Gastrocnemius medialis (tissue), 4 donors: ENCODE data around the gene DNTTIP2. TPM values are rescaled to one million over a fixed set of nuclear protein-coding genes. Genes with fewer than 3 reads are reported as not detected.
"Not testable (repeated sequence)": the region's sequence is repeated elsewhere in the genome, so short reads cannot be mapped to it uniquely, and the experiment has no call there.

Experiments
- ATAC-seq, 2 donors: fragments of 150-250 bp; one replicate each; pipeline ENCODE4 v1.9.1; 2016
- DNase-seq, 2 donors: peaks; one replicate each; pipeline ENCODE4 v3.0.0-alpha.2; 2019
- H3K27ac ChIP-seq, 4 donors: fragments of 200-600 bp; sonication (generic); 1 replicate in 1 of 4; 2 replicates in 3 of 4; pipeline ENCODE4 v1.5.1; 2016 to 2018; ENCODE audit warnings: mild to moderate bottlenecking in 2 of 4, moderate library complexity in 1 of 4
- H3K27me3 ChIP-seq, 3 donors: fragments of 200-600 bp; sonication (generic) in 2 of 3; 1 replicate in 1 of 3; 2 replicates in 2 of 3; pipeline versions ENCODE4 v1.5.1 to v1.6.0; 2016 to 2019; ENCODE audit warnings: mild to moderate bottlenecking in 1 of 3, moderate library complexity in 1 of 3
- H3K36me3 ChIP-seq, 2 donors: fragments of 200-600 bp; sonication (generic) in 1 of 2; one replicate each; pipeline ENCODE4 v1.5.1; 2017 to 2018
- H3K4me1 ChIP-seq, 2 donors: fragments of 200-600 bp; sonication (generic) in 1 of 2; one replicate each; pipeline ENCODE4 v1.5.1; 2016 to 2017; ENCODE audit warnings: mild to moderate bottlenecking in 2 of 2
- H3K4me3 ChIP-seq, 4 donors: fragments of 200-600 bp; sonication (generic) in 3 of 4; 1 replicate in 1 of 4; 2 replicates in 3 of 4; pipeline ENCODE4 v1.5.1; 2016 to 2019; ENCODE audit warnings: mild to moderate bottlenecking in 2 of 4
- H3K9me3 ChIP-seq, 3 donors: fragments of 200-600 bp; sonication (generic) in 2 of 3; 1 replicate in 1 of 3; 2 replicates in 2 of 3; pipeline ENCODE4 v1.5.1; 2016 to 2019
- CTCF ChIP-seq, 5 experiments: fragments of 450-650 bp in 3 of 5; fragments of 200-600 bp in 2 of 5; sonication (generic) in 2 of 5; IDR thresholded peaks in 4 of 5; conservative IDR thresholded peaks in 1 of 5; 1 replicate in 4 of 5; 2 replicates in 1 of 5; pipeline ENCODE4 v1.5.1; 2016 to 2019; ENCODE audit warnings: antibody characterized with exemption in 5 of 5, mild to moderate bottlenecking in 3 of 5, moderate library complexity in 3 of 5
- POLR2A ChIP-seq, 2 donors: fragments of 450-650 bp; IDR thresholded peaks; one replicate each; pipeline ENCODE4 v1.6.1; 2017; ENCODE audit warnings: antibody characterized with exemption in 2 of 2, mild to moderate bottlenecking in 2 of 2, moderate library complexity in 2 of 2
- in situ Hi-C, 4 donors: fragments of 200-750 bp; cut with MboI; loops; one replicate each; pipeline versions ENCODE4 v1.15.0 to v1.8.0; 2017; ENCODE audit warnings: low sequenced_read_pairs in 4 of 4
- intact Hi-C: fragments of 100-400 bp; cut with DNase I; formaldehyde crosslinking; loops from one replicate; pipeline ENCODE4 v1.15.1; 2023; ENCODE audit warnings: low total_unique reads
- total RNA-seq, 4 donors: library from RNA; depleted of rRNA; stranded (reverse); fragments of >200 nt; gene quantifications; one replicate each; pipeline versions ENCODE4 v1.1.0 to v1.2.3, GENCODE V29; 2016

Gene DNTTIP2
- total RNA-seq, 4 donors from 2014 or later, result 50.4 to 75.3 (median 59.1) TPM

GRCh38 chr1:93850687-93851326, 28.2 kb downstream of the DNTTIP2 start:
- in situ Hi-C loops, result loop anchor here in 2 of 4 donors (25.0 kb wide), 1 partner anchor 539 kb away; no protein-coding TSS in a partner anchor
- intact Hi-C loops, result loop anchor here (1.0 kb wide), 1 partner anchor 222 kb away; no protein-coding TSS in a partner anchor

GRCh38 chr1:93848350-93848883, 30.6 kb downstream of the DNTTIP2 start:
- in situ Hi-C loops (loop anchor here in 2 of 4 donors (25.0 kb wide), 2 partner anchors 411 to 536 kb away; partner anchors contain the start of gene FNBP1L (in 2 of the 2)), intact Hi-C loops (loop anchor here (2.0 to 5.0 kb wide), 3 partner anchors 34 to 569 kb away; partner anchors contain the start of genes ABCD3 and BCAR3)
- DNase-seq (no peak), ATAC-seq (no peak)
- Histone ChIP-seq H3K27ac (peak overlapping the region; percentile 95 to 98 (median 98)), H3K4me3 (peak overlapping the region; percentile 71 to 91 (median 88)), H3K9me3 (no peaks in the 10 kb centered on the region), H3K4me1 (peaks cover 12 to 20% of the 10 kb centered on the region in 2 donors), H3K27me3 (no peaks in the 10 kb centered on the region), H3K36me3 (no peaks in the 10 kb centered on the region)
- TF ChIP-seq POLR2A (IDR thresholded peaks at IDR 0.05), result no peak
- no peak for TF ChIP-seq CTCF (IDR thresholded peaks at IDR 0.05 in 4 of 5, conservative IDR thresholded peaks at IDR 0.05 in 1 of 5)

More at GRCh38 chr1:93850687-93851326, 28.2 kb downstream of the DNTTIP2 start:
- DNase-seq, result peak; percentile 49 to 83
- not testable (repeated sequence) for H3K4me1 ChIP-seq, H3K27me3 ChIP-seq, H3K36me3 ChIP-seq, H3K4me3 ChIP-seq, ATAC-seq, H3K9me3 ChIP-seq
- peak overlapping the region in 3 of 4 donors; percentile 26 to 59 (median 31) for H3K27ac ChIP-seq
- peak in 4 of 5 experiments; percentile 57 to 77 (median 68) for TF ChIP-seq CTCF (IDR thresholded peaks at IDR 0.05 in 4 of 5, conservative IDR thresholded peaks at IDR 0.05 in 1 of 5)

GRCh38 chr1:93847811-93848288, 31.2 kb downstream of the DNTTIP2 start:
- H3K4me3 ChIP-seq, result peak overlapping the region; percentile 71 to 91 (median 88)
- H3K27me3 ChIP-seq, result no peaks in the 10 kb centered on the region
- DNase-seq (peak; percentile 34 to 52), ATAC-seq (peak; percentile 16 to 39)
- in situ Hi-C loops (loop anchor here in 2 of 4 donors (25.0 kb wide), 2 partner anchors 411 to 536 kb away; partner anchors contain the start of gene FNBP1L (in 2 of the 2)), intact Hi-C loops (loop anchor here (1.0 to 5.0 kb wide), 10 partner anchors 31 to 569 kb away; partner anchors contain the start of genes ABCD3, BCAR3, DNTTIP2 and DR1)
- peaks cover 12 to 20% of the 10 kb centered on the region in 2 donors for H3K4me1 ChIP-seq
- peak overlapping the region; percentile 95 to 98 (median 98) for H3K27ac ChIP-seq
- H3K36me3 ChIP-seq, result no peaks in the 10 kb centered on the region
- TF ChIP-seq POLR2A (IDR thresholded peaks at IDR 0.05), result no peak
- no peak for TF ChIP-seq CTCF (IDR thresholded peaks at IDR 0.05 in 4 of 5, conservative IDR thresholded peaks at IDR 0.05 in 1 of 5)
- H3K9me3 ChIP-seq, result no peaks in the 10 kb centered on the region

- peak overlapping the region; percentile 71 to 91 (median 88) for H3K4me3 ChIP-seq
- ATAC-seq (peak; percentile 85), DNase-seq (peak; percentile 80 to 82)
- no peaks in the 10 kb centered on the region for H3K36me3 ChIP-seq
- TF ChIP-seq POLR2A (IDR thresholded peaks at IDR 0.05) (peak; percentile 47 to 77), CTCF (IDR thresholded peaks at IDR 0.05 in 4 of 5, conservative IDR thresholded peaks at IDR 0.05 in 1 of 5) (no peak)
- peaks cover 12 to 20% of the 10 kb centered on the region in 2 donors for H3K4me1 ChIP-seq
- H3K27ac ChIP-seq, result peak overlapping the region; percentile 95 to 98 (median 98)
- no peaks in the 10 kb centered on the region for H3K27me3 ChIP-seq
- H3K9me3 ChIP-seq, result no peaks in the 10 kb centered on the region
- in situ Hi-C loops, result loop anchor here in 2 of 4 donors (25.0 kb wide), 2 partner anchors 410 to 535 kb away; partner anchors contain the start of gene FNBP1L (in 2 of the 2)
- intact Hi-C loops, result loop anchor here (1.0 to 5.0 kb wide), 9 partner anchors 32 to 570 kb away; partner anchors contain the start of genes ABCD3, BCAR3, DNTTIP2 and DR1
Measured at GRCh38 chr1:93846992-93847810, 31.8 kb downstream of the DNTTIP2 start.
